Pons (tissue), 1 donor: ENCODE results near the gene UBTF.

Experiments
- DNase-seq: peaks from one replicate; pipeline ENCODE4 v3.0.0-alpha.2; 2016; ENCODE audit warnings: low spot score

The UBTF gene

DNA sequence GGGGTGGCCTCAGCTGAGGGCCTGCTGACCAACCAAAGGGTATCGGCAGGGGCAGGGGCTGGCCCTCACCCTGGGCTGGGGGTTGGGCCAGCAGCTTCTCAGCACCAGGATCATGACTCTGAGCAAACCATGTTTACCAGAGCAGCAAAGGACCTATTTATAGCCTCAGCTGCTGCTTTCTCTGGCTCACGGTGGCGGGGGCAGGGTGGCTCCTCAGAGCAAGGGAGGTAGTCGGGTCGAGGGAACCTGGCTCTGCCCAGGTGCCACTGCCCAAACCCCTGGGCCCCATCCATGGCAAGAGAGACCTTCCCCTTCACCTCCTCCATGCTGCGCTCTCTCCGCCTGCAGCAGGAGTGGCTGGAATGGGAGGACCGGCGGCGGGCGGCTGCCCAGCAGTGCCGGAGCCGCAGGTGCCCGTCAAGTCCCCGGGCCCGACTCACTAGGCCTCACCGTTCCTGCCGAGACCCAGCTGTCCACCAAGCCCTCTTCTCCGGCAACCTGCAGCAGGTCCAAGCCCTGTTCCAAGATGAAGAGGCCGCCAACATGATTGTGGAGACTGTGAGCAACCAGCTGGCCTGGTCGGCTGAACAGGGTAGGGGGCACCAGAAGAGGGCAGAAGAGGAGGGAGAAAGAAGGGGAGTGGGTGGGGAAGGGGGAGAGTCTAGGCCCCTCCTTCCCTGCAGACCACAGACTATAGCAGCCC is 48.8 kb downstream of the UBTF start, which contains the start of gene ASB16:
Gene ASB16, plus strand, starts transcription at position 206 of the 703 bp plus-strand sequence. Its CDS starts 86 bp downstream, at position 292.
- DNase-seq = no peak

DNA sequence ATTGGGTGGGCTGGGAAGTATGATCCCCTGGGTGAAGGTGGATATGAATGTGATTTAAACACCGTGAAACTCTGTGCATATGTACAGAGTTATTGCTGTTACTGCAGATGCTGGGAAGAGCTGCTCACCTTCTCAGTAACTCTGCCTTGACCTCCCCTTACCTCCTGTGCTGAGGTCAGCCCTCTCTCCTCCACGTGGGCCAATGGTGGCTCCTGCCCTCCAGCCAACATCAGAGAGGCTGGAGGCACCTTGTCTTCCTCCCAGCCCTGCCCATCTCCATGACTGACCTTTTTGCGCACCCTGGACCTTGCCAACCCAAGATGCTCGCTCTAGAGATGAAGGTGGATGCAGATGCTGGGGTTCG is 49.4 kb downstream of the UBTF start:
- DNase-seq = no peak

DNA sequence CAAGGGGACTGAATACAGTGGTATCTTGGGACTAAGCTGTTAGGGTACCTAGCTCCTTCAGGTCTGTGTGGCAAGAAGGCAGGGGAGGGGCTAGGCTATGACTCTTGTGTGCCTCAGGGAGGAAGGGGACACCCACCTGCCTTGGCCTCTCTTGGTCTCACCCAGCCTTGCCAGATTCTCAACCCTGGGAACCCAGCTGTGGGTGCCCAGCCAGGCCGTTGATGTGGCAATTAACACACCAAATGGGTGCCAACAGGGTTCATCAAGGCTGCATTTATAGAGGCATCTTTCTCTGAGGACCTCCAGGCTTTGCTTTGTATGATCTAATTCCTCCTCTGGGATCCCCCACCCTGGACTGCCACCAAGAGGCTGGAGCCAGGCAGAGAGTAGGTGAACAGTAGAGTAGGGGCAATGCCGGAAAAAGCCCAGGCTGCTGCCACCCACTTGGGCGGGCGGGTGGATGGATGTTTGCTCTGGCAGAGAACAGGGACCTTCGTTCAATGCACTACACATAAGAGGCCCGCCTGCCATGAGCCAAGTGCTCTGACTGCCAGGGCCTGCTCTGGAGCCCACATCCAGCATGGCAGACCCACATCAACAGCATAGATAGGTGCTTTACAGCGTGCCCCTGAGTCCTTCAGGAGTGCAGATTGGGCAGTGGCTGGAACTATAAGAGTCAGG is 52.2 kb downstream of the UBTF start:
- DNase-seq = no peak

DNA sequence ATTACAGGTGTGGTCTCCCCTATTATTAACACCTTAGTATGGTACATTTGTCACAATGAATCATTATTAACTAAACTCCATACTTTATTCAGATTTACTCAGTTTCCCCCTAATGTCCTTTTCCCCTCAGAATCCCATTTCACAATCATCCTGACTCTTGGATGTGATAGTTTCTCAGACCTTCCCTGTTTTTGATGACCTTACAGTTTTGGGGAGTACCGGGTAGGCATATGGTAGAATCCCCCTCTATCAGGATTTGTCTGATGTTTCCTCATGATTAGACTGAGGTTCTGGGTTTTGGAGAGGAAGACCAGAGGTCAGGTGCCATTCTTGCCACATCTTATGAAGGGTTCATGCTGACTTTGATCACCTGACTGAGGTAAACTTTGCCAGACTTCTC is 55.0 kb downstream of the UBTF start:
- no peak for DNase-seq

DNA sequence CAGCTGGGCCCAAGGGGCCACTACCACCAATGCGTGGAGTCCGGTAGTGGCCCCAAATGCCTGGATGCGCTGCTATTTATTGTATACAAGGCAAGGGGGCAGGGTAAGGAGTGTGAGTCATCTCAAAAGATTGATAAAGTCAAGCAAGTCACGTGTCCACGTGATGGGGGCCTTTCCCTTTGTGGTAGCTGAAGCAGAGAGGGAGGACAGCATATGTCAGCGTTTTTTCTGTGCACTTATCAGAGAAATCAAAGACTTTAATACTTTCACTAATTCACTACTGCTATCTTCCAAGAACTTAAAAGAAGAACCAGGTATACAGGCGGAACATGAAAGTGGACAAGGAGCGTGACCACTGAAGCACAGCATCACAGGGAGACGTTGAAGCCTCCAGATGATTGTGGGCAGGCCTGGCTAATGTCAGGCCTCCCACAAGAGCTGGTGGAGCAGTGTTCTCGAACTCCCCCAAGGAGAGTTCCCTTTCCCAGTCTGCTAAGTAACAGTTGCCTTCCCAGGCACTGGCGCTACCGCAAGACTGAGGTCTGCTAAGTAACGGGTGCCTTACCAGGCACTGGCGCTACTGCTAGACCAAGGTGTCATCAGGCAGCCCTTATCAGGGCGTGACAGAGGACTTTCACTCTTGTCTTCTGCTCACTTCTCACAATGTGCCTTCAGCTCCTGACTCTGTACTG is 59.8 kb downstream of the UBTF start:
- no peak for DNase-seq

DNA sequence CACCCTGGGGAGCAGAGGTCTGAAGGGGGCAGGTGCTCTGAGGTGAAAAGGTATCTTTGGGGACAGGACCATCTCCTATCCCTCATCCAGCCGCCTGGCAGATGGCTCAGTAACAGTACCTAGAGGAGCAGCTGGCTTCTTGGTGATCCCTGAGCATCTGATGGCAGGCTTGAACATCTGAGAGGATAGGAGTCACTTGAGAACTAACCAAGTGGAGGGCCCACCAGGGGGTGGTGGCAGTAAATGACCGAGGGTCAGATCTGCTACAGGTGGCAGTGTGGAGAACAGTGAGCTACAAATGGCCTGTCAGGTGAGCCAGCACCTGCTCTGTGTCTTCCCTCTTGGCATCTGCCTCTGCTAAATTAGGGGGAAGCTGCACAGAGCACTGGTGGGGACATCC is 64.0 kb downstream of the UBTF start:
- no peak for DNase-seq
